GM10266 (cell line): ENCODE data around the gene TNFRSF6B.
A peak's percentile ranks its signal among the peaks of the same experiment; 100 is the strongest.

Experiments
- DNase-seq: peaks from one replicate; pipeline ENCODE4 v3.0.0; 2012; ENCODE audit errors: extremely low spot score
- TF ChIP-seq, protein P1 (sequence below): IDR thresholded peaks from 2 replicates; pipeline ENCODE4 v1.5.1; 2012; ENCODE audit warnings: mild to moderate bottlenecking, low read depth; ENCODE audit not compliant: control insufficient read depth, insufficient read depth; ENCODE audit errors: missing control alignments

TNFRSF6B gene

GRCh38 chr20:63698739-63699465 is 2.5 kb downstream of the TNFRSF6B start:
- peak; percentile 85 for DNase-seq
- TF ChIP-seq, protein P1, sequence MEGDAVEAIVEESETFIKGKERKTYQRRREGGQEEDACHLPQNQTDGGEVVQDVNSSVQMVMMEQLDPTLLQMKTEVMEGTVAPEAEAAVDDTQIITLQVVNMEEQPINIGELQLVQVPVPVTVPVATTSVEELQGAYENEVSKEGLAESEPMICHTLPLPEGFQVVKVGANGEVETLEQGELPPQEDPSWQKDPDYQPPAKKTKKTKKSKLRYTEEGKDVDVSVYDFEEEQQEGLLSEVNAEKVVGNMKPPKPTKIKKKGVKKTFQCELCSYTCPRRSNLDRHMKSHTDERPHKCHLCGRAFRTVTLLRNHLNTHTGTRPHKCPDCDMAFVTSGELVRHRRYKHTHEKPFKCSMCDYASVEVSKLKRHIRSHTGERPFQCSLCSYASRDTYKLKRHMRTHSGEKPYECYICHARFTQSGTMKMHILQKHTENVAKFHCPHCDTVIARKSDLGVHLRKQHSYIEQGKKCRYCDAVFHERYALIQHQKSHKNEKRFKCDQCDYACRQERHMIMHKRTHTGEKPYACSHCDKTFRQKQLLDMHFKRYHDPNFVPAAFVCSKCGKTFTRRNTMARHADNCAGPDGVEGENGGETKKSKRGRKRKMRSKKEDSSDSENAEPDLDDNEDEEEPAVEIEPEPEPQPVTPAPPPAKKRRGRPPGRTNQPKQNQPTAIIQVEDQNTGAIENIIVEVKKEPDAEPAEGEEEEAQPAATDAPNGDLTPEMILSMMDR: no peak

DNA sequence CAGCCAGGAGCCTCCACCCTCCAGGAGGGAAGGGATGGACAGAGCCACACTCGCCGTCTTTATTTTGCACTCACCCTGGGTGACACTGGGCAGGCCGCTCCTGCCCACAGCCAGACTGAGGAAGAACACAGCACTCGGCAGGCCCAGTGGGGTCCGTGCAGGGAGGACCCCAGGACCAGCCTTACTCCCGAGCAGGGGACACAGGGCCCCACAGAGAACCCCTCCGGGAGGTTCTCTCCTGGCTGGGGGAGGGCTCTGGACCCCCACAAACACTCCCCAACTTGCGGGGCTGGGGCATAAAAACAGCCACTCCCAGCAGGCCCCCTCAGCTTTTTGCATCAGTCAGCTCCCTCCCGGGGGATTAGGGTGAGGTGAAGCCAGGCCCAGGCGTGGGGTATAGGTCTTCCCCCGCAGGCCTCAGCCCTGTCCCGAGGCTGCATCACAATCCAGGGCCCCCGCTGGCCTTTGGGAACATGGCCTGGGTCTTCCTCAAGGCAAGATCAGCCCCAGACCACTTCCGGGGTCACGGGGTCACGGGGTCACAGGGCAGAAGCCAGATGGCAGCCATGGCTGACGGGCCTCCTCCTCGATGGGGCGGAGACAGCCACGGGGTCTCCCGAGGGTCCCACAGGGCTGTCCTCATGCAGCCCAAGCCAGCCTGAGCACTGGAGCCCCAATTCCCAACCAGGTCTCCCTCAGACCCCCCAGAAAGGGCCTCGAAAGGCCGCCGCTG is 3.2 kb downstream of the TNFRSF6B start:
- DNase-seq: no peak
- TF ChIP-seq, protein P1: no peak

- no peak for DNase-seq
- TF ChIP-seq, protein P1: no peak
These were observed 4.0 kb downstream of the TNFRSF6B start for GRCh38 chr20:63700199-63701050.

DNA sequence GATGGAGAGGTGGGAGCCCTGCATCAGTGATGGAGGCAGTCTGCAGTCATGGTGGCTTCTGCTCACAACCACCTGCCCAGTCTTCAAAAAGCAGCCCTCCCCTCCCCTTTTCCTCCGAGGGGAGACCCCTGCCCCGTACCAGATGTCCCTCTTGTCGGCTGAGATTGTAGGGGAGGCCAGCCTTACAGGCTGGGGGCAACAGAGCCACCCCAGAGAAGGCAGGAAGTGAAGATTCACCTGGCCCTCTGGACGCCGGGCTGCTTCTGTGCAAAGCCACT is 4.5 kb downstream of the TNFRSF6B start:
- TF ChIP-seq, protein P1: no peak
- no peak for DNase-seq

GRCh38 chr20:63701329-63702035 is 5.0 kb downstream of the TNFRSF6B start:
- DNase-seq: no peak
- TF ChIP-seq, protein P1: no peak

DNA sequence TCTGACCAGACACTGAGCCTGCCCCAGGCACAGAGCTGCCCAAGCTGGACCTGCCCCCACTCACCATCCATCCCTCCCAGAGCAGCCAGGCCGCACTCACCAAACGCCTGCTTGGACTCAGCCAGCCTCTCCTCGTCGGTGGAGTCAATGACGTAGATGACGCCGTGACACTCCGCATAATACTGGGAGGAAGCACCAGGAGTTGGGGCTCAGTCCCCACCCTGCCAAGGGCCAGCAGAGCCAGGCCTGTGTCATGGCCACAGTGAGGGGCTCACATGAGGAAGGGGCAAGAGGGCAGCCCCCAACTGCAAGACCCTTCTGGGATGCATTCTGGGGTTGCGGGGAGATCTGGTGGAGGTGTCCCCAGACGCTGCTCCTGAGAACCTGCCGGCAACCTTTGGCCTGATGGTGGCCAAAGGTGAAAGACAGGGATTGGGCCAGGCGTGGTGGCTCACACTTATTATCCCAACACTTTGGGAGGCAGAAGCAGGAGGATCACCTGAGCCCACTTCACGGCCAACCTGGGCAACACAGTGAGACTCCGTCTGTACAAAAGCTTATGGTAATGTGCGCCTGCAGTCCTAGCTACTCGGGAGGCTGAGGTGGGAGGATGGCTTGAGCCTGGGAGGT is 5.7 kb downstream of the TNFRSF6B start:
- DNase-seq: no peak
- TF ChIP-seq, protein P1: no peak
